ENCODE results near the gene DHX57. TPM values are rescaled to one million over a fixed set of nuclear protein-coding genes. Genes with fewer than 3 reads are reported as not detected.

Gene DHX57
- total and polyA plus RNA-seq, 2 experiments from 2014 or later = 13.3 to 32.9 TPM

GRCh38 chr2:38873763-38874162 lies 2.0 kb downstream of the DHX57 start:
- TF ChIP-seq, protein P1, sequence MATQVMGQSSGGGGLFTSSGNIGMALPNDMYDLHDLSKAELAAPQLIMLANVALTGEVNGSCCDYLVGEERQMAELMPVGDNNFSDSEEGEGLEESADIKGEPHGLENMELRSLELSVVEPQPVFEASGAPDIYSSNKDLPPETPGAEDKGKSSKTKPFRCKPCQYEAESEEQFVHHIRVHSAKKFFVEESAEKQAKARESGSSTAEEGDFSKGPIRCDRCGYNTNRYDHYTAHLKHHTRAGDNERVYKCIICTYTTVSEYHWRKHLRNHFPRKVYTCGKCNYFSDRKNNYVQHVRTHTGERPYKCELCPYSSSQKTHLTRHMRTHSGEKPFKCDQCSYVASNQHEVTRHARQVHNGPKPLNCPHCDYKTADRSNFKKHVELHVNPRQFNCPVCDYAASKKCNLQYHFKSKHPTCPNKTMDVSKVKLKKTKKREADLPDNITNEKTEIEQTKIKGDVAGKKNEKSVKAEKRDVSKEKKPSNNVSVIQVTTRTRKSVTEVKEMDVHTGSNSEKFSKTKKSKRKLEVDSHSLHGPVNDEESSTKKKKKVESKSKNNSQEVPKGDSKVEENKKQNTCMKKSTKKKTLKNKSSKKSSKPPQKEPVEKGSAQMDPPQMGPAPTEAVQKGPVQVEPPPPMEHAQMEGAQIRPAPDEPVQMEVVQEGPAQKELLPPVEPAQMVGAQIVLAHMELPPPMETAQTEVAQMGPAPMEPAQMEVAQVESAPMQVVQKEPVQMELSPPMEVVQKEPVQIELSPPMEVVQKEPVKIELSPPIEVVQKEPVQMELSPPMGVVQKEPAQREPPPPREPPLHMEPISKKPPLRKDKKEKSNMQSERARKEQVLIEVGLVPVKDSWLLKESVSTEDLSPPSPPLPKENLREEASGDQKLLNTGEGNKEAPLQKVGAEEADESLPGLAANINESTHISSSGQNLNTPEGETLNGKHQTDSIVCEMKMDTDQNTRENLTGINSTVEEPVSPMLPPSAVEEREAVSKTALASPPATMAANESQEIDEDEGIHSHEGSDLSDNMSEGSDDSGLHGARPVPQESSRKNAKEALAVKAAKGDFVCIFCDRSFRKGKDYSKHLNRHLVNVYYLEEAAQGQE (IDR thresholded peaks at IDR 0.05; ENCODE audit: unreplicated experiment) = no peak
- TF ChIP-seq EZH2 (IDR thresholded peaks at IDR 0.05; ENCODE audit: low read depth, unreplicated experiment) (no peak), STAT1 (IDR thresholded peaks at IDR 0.05; ENCODE audit: unreplicated experiment) (no peak), ZNF462 (CRISPR knock-in tag; IDR thresholded peaks at IDR 0.05) (no peak), ZNF331 (CRISPR knock-in tag; IDR thresholded peaks at IDR 0.05; ENCODE audit: low read depth) (no peak), CREB1 (CRISPR knock-in tag; IDR thresholded peaks at IDR 0.05; ENCODE audit: low read depth) (no peak), ZNF114 (CRISPR knock-in tag; IDR thresholded peaks at IDR 0.05) (no peak), EZH2phosphoT487 (IDR thresholded peaks at IDR 0.05; ENCODE audit: unreplicated experiment) (no peak), NANOG (IDR thresholded peaks at IDR 0.05; ENCODE audit: borderline replicate concordance) (no peak), ETS1 (IDR thresholded peaks at IDR 0.05) (no peak), JUNB (IDR thresholded peaks at IDR 0.05; ENCODE audit: unreplicated experiment) (no peak), POLR2AphosphoS5 (IDR thresholded peaks at IDR 0.05; ENCODE audit: low read depth) (no peak)
- TF ChIP-seq, protein P2, sequence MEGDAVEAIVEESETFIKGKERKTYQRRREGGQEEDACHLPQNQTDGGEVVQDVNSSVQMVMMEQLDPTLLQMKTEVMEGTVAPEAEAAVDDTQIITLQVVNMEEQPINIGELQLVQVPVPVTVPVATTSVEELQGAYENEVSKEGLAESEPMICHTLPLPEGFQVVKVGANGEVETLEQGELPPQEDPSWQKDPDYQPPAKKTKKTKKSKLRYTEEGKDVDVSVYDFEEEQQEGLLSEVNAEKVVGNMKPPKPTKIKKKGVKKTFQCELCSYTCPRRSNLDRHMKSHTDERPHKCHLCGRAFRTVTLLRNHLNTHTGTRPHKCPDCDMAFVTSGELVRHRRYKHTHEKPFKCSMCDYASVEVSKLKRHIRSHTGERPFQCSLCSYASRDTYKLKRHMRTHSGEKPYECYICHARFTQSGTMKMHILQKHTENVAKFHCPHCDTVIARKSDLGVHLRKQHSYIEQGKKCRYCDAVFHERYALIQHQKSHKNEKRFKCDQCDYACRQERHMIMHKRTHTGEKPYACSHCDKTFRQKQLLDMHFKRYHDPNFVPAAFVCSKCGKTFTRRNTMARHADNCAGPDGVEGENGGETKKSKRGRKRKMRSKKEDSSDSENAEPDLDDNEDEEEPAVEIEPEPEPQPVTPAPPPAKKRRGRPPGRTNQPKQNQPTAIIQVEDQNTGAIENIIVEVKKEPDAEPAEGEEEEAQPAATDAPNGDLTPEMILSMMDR (conservative IDR thresholded peaks at IDR 0.05; ENCODE audit: low read depth in 2 of 2) = no peak
- no peak overlapping the region for H3K27ac ChIP-seq (ENCODE audit: low read depth)
- peaks cover 66% of the 10 kb centered on the region for H3K79me2 ChIP-seq (replicated peaks; ENCODE audit: insufficient read depth)
- ATAC-seq = no peak
- Mint-ChIP-seq H3K36me3 (ENCODE audit: low read depth) (peaks cover 3% of the 10 kb centered on the region), H3K27me3 (ENCODE audit: insufficient read depth, low read depth, poor library complexity) (peaks cover 2% of the 10 kb centered on the region), H3K4me3 (no peak overlapping the region), H3K27ac (no peak overlapping the region), H3K4me1 (peaks cover 16% of the 10 kb centered on the region), H3K9me3 (peaks cover 2% of the 10 kb centered on the region; the same call in 2 of the 3 replicates)
- H3F3A ChIP-seq (replicated peaks; ENCODE audit: low read depth) = no peaks in the 10 kb centered on the region; the same call in 1 of the 2 replicates
- no peaks in the 10 kb centered on the region; the same call in none of the 2 replicates for H4K20me1 ChIP-seq (replicated peaks; ENCODE audit: insufficient read depth)
- H3K4me3 ChIP-seq = no peak overlapping the region
- H3K4me2 ChIP-seq = no peak overlapping the region
- peaks cover 8% of the 10 kb centered on the region for H3K4me1 ChIP-seq (ENCODE audit: insufficient read depth)
- DNase-seq (ENCODE audit: low spot score) = no peak
- no peaks in the 10 kb centered on the region for H3K9me2 ChIP-seq (ENCODE audit: insufficient read depth)
- H3K36me3 ChIP-seq (ENCODE audit: insufficient read depth) = no peaks in the 10 kb centered on the region
- H2AFZ ChIP-seq = no peak overlapping the region
- H3K27me3 ChIP-seq (ENCODE audit: insufficient read depth) = no peaks in the 10 kb centered on the region

All from GM23338 (cell line).